ENCODE data around the gene LINC01488.

DNA sequence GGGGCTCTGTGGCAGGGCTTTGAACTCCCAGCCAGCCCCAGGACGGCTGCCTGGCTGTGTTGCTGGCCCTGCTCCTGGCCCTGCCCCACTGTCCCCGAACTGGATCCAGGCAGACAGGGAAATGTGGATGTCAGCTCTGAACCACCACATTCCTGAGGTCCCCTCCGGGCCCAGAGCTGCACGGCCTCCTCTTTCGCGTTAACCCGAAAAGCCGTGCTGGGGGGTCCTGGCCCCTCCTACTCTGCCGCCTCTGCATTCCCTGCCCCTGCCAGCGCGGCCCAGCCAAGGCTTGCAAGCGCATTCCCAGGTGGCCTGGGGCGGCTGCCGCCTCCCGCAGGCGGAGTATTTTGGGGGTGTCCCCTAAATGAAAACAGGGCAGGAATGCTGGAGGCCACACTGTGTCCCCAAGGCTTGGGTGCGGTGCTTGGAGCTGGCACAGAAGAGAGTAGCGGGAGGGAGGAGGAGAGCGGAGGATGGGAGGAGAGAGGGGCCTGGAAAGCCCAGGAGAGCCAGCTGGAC, 5.4 kb downstream of the LINC01488 start:
- TF ChIP-seq NRF1 (conservative IDR thresholded peaks at IDR 0.05; ENCODE audit: low read depth, low read length) (no peak), HDAC6 (IDR thresholded peaks at IDR 0.05; ENCODE audit: unreplicated experiment) (no peak), TAF1 (IDR thresholded peaks at IDR 0.05; ENCODE audit: borderline replicate concordance, low read depth, low read length) (no peak), IKZF1 (conservative IDR thresholded peaks at IDR 0.05) (no peak), MXI1 (IDR thresholded peaks at IDR 0.05; ENCODE audit: low read depth, low read length) (no peak), ZNF274 (IDR thresholded peaks at IDR 0.05; ENCODE audit: insufficient read depth, insufficient read length) (no peak), CREB1 (IDR thresholded peaks at IDR 0.05; ENCODE audit: low read depth) (no peak), POLR2A (IDR thresholded peaks at IDR 0.05; ENCODE audit: low read depth, low read length) (no peak)
- TF ChIP-seq, protein P1, sequence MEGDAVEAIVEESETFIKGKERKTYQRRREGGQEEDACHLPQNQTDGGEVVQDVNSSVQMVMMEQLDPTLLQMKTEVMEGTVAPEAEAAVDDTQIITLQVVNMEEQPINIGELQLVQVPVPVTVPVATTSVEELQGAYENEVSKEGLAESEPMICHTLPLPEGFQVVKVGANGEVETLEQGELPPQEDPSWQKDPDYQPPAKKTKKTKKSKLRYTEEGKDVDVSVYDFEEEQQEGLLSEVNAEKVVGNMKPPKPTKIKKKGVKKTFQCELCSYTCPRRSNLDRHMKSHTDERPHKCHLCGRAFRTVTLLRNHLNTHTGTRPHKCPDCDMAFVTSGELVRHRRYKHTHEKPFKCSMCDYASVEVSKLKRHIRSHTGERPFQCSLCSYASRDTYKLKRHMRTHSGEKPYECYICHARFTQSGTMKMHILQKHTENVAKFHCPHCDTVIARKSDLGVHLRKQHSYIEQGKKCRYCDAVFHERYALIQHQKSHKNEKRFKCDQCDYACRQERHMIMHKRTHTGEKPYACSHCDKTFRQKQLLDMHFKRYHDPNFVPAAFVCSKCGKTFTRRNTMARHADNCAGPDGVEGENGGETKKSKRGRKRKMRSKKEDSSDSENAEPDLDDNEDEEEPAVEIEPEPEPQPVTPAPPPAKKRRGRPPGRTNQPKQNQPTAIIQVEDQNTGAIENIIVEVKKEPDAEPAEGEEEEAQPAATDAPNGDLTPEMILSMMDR (IDR thresholded peaks at IDR 0.05 in 2 of 3, conservative IDR thresholded peaks at IDR 0.05 in 1 of 3; ENCODE audit: control insufficient read depth in 2 of 3, extremely low read depth in 1 of 3, insufficient read depth in 1 of 3, low read depth in 3 of 3, low read length in 3 of 3) = no peak
- TF ChIP-seq, protein P2, sequence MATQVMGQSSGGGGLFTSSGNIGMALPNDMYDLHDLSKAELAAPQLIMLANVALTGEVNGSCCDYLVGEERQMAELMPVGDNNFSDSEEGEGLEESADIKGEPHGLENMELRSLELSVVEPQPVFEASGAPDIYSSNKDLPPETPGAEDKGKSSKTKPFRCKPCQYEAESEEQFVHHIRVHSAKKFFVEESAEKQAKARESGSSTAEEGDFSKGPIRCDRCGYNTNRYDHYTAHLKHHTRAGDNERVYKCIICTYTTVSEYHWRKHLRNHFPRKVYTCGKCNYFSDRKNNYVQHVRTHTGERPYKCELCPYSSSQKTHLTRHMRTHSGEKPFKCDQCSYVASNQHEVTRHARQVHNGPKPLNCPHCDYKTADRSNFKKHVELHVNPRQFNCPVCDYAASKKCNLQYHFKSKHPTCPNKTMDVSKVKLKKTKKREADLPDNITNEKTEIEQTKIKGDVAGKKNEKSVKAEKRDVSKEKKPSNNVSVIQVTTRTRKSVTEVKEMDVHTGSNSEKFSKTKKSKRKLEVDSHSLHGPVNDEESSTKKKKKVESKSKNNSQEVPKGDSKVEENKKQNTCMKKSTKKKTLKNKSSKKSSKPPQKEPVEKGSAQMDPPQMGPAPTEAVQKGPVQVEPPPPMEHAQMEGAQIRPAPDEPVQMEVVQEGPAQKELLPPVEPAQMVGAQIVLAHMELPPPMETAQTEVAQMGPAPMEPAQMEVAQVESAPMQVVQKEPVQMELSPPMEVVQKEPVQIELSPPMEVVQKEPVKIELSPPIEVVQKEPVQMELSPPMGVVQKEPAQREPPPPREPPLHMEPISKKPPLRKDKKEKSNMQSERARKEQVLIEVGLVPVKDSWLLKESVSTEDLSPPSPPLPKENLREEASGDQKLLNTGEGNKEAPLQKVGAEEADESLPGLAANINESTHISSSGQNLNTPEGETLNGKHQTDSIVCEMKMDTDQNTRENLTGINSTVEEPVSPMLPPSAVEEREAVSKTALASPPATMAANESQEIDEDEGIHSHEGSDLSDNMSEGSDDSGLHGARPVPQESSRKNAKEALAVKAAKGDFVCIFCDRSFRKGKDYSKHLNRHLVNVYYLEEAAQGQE (IDR thresholded peaks at IDR 0.05; ENCODE audit: low read depth, low read length) = no peak
- TF ChIP-seq, protein P3, sequence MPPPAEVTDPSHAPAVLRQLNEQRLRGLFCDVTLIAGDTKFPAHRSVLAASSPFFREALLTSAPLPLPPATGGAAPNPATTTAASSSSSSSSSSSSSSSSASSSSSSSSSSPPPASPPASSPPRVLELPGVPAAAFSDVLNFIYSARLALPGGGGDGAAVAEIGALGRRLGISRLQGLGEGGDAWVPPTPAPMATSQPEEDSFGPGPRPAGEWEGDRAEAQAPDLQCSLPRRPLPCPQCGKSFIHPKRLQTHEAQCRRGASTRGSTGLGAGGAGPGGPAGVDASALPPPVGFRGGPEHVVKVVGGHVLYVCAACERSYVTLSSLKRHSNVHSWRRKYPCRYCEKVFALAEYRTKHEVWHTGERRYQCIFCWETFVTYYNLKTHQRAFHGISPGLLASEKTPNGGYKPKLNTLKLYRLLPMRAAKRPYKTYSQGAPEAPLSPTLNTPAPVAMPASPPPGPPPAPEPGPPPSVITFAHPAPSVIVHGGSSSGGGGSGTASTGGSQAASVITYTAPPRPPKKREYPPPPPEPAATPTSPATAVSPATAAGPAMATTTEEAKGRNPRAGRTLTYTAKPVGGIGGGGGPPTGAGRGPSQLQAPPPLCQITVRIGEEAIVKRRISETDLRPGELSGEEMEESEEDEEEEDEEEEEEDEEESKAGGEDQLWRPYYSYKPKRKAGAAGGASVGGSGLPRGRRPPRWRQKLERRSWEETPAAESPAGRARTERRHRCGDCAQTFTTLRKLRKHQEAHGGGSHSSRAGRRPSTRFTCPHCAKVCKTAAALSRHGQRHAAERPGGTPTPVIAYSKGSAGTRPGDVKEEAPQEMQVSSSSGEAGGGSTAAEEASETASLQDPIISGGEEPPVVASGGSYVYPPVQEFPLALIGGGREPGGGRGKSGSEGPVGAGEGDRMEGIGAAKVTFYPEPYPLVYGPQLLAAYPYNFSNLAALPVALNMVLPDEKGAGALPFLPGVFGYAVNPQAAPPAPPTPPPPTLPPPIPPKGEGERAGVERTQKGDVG (CRISPR knock-in tag; IDR thresholded peaks at IDR 0.05) = no peak
- TF ChIP-seq, protein P4, sequence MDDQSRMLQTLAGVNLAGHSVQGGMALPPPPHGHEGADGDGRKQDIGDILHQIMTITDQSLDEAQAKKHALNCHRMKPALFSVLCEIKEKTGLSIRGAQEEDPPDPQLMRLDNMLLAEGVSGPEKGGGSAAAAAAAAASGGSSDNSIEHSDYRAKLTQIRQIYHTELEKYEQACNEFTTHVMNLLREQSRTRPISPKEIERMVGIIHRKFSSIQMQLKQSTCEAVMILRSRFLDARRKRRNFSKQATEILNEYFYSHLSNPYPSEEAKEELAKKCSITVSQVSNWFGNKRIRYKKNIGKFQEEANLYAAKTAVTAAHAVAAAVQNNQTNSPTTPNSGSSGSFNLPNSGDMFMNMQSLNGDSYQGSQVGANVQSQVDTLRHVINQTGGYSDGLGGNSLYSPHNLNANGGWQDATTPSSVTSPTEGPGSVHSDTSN (IDR thresholded peaks at IDR 0.05; ENCODE audit: insufficient replicate concordance, low read depth, low read length) = no peak
